WTC11 (cell line): ENCODE measurements around the gene USH2A. TPM values are rescaled to one million over a fixed set of nuclear protein-coding genes. Genes with fewer than 3 reads are reported as not detected.

Experiments
- ATAC-seq: fragments of 200-7000 bp; cut with Tn5 transposase; 2 replicates; pipeline ENCODE4 v1.10.0; 2021; ENCODE audit warnings: mild to moderate bottlenecking, moderate library complexity
- CTCF ChIA-PET: fragments of 300-600 bp; sonication (Branson Sonifier 250); formaldehyde crosslinking; loops from one replicate; lab custom pipeline; 2021; ENCODE audit warnings: antibody characterized with exemption; lab: Charles Lee
- POLR2A ChIA-PET: fragments of 350-600 bp; sonication (Branson Sonifier 250); formaldehyde crosslinking; loops from one replicate; lab custom pipeline; 2021; ENCODE audit warnings: antibody characterized with exemption; lab: Charles Lee
- DNase-seq: peaks from one replicate; pipeline ENCODE4 v3.0.0; 2021; ENCODE audit warnings: low spot score
- H3K27ac Mint-ChIP-seq: 2 replicates; pipeline ENCODE4 v1.8.0; 2021; ENCODE audit warnings: mixed read lengths
- H3K27me3 Mint-ChIP-seq: 2 replicates; pipeline ENCODE4 v1.8.0; 2021; ENCODE audit warnings: low read depth, mild to moderate bottlenecking, moderate library complexity, mixed read lengths
- H3K36me3 Mint-ChIP-seq: 2 replicates; pipeline ENCODE4 v1.8.0; 2021; ENCODE audit warnings: mixed read lengths
- H3K4me1 Mint-ChIP-seq: 2 replicates; pipeline ENCODE4 v1.8.0; 2022; ENCODE audit warnings: mixed read lengths
- H3K4me3 Mint-ChIP-seq: 2 replicates; pipeline ENCODE4 v1.8.0; 2021; ENCODE audit warnings: mild to moderate bottlenecking, moderate library complexity, mixed read lengths
- H3K9me3 Mint-ChIP-seq: 2 replicates; pipeline ENCODE4 v1.8.0; 2021; ENCODE audit warnings: mixed read lengths
- ATF6 ChIP-seq: sonication (generic); formaldehyde crosslinking; IDR thresholded peaks from 2 replicates; pipeline ENCODE4 v1.8.1; 2023; ENCODE audit warnings: mild to moderate bottlenecking, missing genetic modification reagents
- CBFB ChIP-seq: sonication (generic); formaldehyde crosslinking; IDR thresholded peaks from 2 replicates; pipeline ENCODE4 v1.8.1; 2022; ENCODE audit warnings: mild to moderate bottlenecking, low read depth, missing genetic modification reagents
- E2F5 ChIP-seq: sonication (generic); formaldehyde crosslinking; IDR thresholded peaks from 2 replicates; pipeline ENCODE4 v1.8.1; 2022; ENCODE audit warnings: mild to moderate bottlenecking, moderate library complexity, missing genetic modification reagents
- EMX1 ChIP-seq: fragments of 250-450 bp; sonication (Bioruptor Pico); IDR thresholded peaks from 2 replicates; pipeline ENCODE4 v1.8.0; 2021; ENCODE audit warnings: mild to moderate bottlenecking
- ERG ChIP-seq: fragments of 250-450 bp; sonication (Bioruptor Pico); IDR thresholded peaks from 2 replicates; pipeline ENCODE4 v1.8.0; 2021; ENCODE audit warnings: mild to moderate bottlenecking
- FOXK1 ChIP-seq: sonication (generic); formaldehyde crosslinking; IDR thresholded peaks from 2 replicates; pipeline ENCODE4 v1.8.0; 2022; ENCODE audit warnings: mild to moderate bottlenecking, moderate library complexity, missing genetic modification reagents
- IRF2 ChIP-seq: sonication (generic); formaldehyde crosslinking; IDR thresholded peaks from 2 replicates; pipeline ENCODE4 v1.8.0; 2022; ENCODE audit warnings: low read depth, missing genetic modification reagents, borderline replicate concordance
- MXD4 ChIP-seq: fragments of 250-450 bp; sonication (Bioruptor Pico); IDR thresholded peaks from 2 replicates; pipeline ENCODE4 v1.8.0; 2021; ENCODE audit warnings: mild to moderate bottlenecking, moderate library complexity, borderline replicate concordance
- NR3C1 ChIP-seq: sonication (generic); formaldehyde crosslinking; conservative IDR thresholded peaks from 2 replicates; pipeline ENCODE4 v1.8.1; 2023; ENCODE audit warnings: low read depth, mild to moderate bottlenecking, missing genetic modification reagents
- OVOL2 ChIP-seq: fragments of 250-450 bp; sonication (Bioruptor Pico); IDR thresholded peaks from 2 replicates; pipeline ENCODE4 v1.9.0; 2021; ENCODE audit warnings: mild to moderate bottlenecking, borderline replicate concordance
- PRRX2 ChIP-seq: fragments of 250-450 bp; sonication (Bioruptor Pico); IDR thresholded peaks from 2 replicates; pipeline ENCODE4 v1.8.0; 2021; ENCODE audit warnings: mild to moderate bottlenecking
- SMAD3 ChIP-seq: sonication (generic); formaldehyde crosslinking; IDR thresholded peaks from 2 replicates; pipeline ENCODE4 v1.8.0; 2022; ENCODE audit warnings: missing genetic modification reagents, mild to moderate bottlenecking, borderline replicate concordance
- SOX15 ChIP-seq: fragments of 250-450 bp; sonication (Bioruptor Pico); IDR thresholded peaks from 2 replicates; pipeline ENCODE4 v1.9.0; 2021; ENCODE audit warnings: mild to moderate bottlenecking
- SP1 ChIP-seq: sonication (generic); formaldehyde crosslinking; conservative IDR thresholded peaks from 2 replicates; pipeline ENCODE4 v1.8.1; 2022; ENCODE audit warnings: missing genetic modification reagents
- TEAD1 ChIP-seq: sonication (generic); formaldehyde crosslinking; IDR thresholded peaks from 2 replicates; pipeline ENCODE4 v1.8.0; 2022; ENCODE audit warnings: mild to moderate bottlenecking, missing genetic modification reagents
- TP53 ChIP-seq: sonication (generic); formaldehyde crosslinking; IDR thresholded peaks from 2 replicates; pipeline ENCODE4 v1.8.1; 2023; ENCODE audit warnings: mild to moderate bottlenecking, missing genetic modification reagents
- ZNF121 ChIP-seq: sonication (generic); formaldehyde crosslinking; IDR thresholded peaks from 2 replicates; pipeline ENCODE4 v1.8.0; 2023; ENCODE audit warnings: missing genetic modification reagents
- ZNF232 ChIP-seq: sonication (generic); formaldehyde crosslinking; IDR thresholded peaks from 2 replicates; pipeline ENCODE4 v1.8.0; 2022; ENCODE audit warnings: mild to moderate bottlenecking, missing genetic modification reagents
- ZNF317 ChIP-seq: sonication (generic); formaldehyde crosslinking; IDR thresholded peaks from 2 replicates; pipeline ENCODE4 v1.8.1; 2023; ENCODE audit warnings: low read depth, mild to moderate bottlenecking, moderate library complexity, missing genetic modification reagents, borderline replicate concordance
- ZNF671 ChIP-seq: fragments of 250-450 bp; sonication (Bioruptor Pico); IDR thresholded peaks from 2 replicates; pipeline ENCODE4 v1.8.0; 2021; ENCODE audit warnings: mild to moderate bottlenecking
- total RNA-seq: library from RNA; stranded (reverse); gene quantifications from 3 replicates; pipeline ENCODE4 v1.2.3, GENCODE V29; 2021
- TF ChIP-seq, protein P1 (sequence below): sonication (generic); formaldehyde crosslinking; IDR thresholded peaks from 2 replicates; pipeline ENCODE4 v1.8.1; 2023; ENCODE audit warnings: mild to moderate bottlenecking, missing genetic modification reagents, moderate library complexity
- TF ChIP-seq, protein P2 (sequence below): fragments of 250-450 bp; sonication (Bioruptor Pico); IDR thresholded peaks from 2 replicates; pipeline ENCODE4 v2.1.2; 2022; ENCODE audit warnings: mild to moderate bottlenecking, moderate library complexity
- TF ChIP-seq, protein P3 (sequence below): sonication (generic); formaldehyde crosslinking; IDR thresholded peaks from 2 replicates; pipeline ENCODE4 v1.8.0; 2023; ENCODE audit warnings: missing genetic modification reagents
- TF ChIP-seq, protein P4 (sequence below): sonication (generic); formaldehyde crosslinking; IDR thresholded peaks from 2 replicates; pipeline ENCODE4 v1.8.1; 2022; ENCODE audit warnings: low read depth, mild to moderate bottlenecking, moderate library complexity, missing genetic modification reagents, borderline replicate concordance

Gene USH2A
- total RNA-seq, 1 experiment from 2014 or later: 0.37 TPM

GRCh38 chr1:215891266-215892057 lies 531.8 kb downstream of the USH2A start:
- TF ChIP-seq FOXK1 (CRISPR knock-in tag) (no peak), ZNF671 (no peak), PRRX2 (no peak), IRF2 (CRISPR knock-in tag) (no peak), SP1 (no peak), TEAD1 (CRISPR knock-in tag) (no peak), ATF6 (CRISPR knock-in tag) (no peak), ZNF121 (CRISPR knock-in tag) (no peak), NR3C1 (CRISPR knock-in tag) (no peak), ZNF232 (CRISPR knock-in tag) (no peak), SOX15 (no peak)
- TF ChIP-seq, protein P1, sequence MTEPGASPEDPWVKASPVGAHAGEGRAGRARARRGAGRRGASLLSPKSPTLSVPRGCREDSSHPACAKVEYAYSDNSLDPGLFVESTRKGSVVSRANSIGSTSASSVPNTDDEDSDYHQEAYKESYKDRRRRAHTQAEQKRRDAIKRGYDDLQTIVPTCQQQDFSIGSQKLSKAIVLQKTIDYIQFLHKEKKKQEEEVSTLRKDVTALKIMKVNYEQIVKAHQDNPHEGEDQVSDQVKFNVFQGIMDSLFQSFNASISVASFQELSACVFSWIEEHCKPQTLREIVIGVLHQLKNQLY (CRISPR knock-in tag): no peak
- TF ChIP-seq, protein P2, sequence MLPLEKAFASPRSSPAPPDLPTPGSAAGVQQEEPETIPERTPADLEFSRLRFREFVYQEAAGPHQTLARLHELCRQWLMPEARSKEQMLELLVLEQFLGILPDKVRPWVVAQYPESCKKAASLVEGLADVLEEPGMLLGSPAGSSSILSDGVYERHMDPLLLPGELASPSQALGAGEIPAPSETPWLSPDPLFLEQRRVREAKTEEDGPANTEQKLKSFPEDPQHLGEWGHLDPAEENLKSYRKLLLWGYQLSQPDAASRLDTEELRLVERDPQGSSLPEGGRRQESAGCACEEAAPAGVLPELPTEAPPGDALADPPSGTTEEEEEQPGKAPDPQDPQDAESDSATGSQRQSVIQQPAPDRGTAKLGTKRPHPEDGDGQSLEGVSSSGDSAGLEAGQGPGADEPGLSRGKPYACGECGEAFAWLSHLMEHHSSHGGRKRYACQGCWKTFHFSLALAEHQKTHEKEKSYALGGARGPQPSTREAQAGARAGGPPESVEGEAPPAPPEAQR: no peak
- TF ChIP-seq, protein P3, sequence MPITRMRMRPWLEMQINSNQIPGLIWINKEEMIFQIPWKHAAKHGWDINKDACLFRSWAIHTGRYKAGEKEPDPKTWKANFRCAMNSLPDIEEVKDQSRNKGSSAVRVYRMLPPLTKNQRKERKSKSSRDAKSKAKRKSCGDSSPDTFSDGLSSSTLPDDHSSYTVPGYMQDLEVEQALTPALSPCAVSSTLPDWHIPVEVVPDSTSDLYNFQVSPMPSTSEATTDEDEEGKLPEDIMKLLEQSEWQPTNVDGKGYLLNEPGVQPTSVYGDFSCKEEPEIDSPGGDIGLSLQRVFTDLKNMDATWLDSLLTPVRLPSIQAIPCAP: no peak

GRCh38 chr1:215890438-215890837 lies 532.8 kb downstream of the USH2A start:
- H3K4me3 Mint-ChIP-seq: no peak overlapping the region
- no peak for TF ChIP-seq ERG (CRISPR knock-in tag)
- TF ChIP-seq, all 79 proteins: peak for 0
- Mint-ChIP-seq H3K9me3 (no peaks in the 10 kb centered on the region), H3K4me1 (peaks cover 3% of the 10 kb centered on the region), H3K27me3 (no peaks in the 10 kb centered on the region), H3K36me3 (no peaks in the 10 kb centered on the region), H3K27ac (no peak overlapping the region)
- ATAC-seq: no peak
- CTCF ChIA-PET: interaction anchor here (1.3 kb wide), 1 partner anchor 331 kb away, joined by 4 read pairs; no protein-coding TSS in a partner anchor
- DNase-seq: no peak
- POLR2A ChIA-PET: no interaction called here

More at GRCh38 chr1:215891266-215892057, 531.8 kb downstream of the USH2A start:
- no peak for DNase-seq
- Mint-ChIP-seq H3K9me3 (no peaks in the 10 kb centered on the region), H3K36me3 (no peaks in the 10 kb centered on the region), H3K27me3 (no peaks in the 10 kb centered on the region), H3K4me1 (peaks cover 3% of the 10 kb centered on the region), H3K4me3 (no peak overlapping the region), H3K27ac (no peak overlapping the region)
- POLR2A ChIA-PET: no interaction called here
- no peak for ATAC-seq
- CTCF ChIA-PET: interaction anchor here (1.0 to 1.3 kb wide), 2 partner anchors 181 to 330 kb away, joined by 3 to 4 read pairs; no protein-coding TSS in a partner anchor

- Mint-ChIP-seq H3K27me3 (no peaks in the 10 kb centered on the region), H3K4me1 (peaks cover 3% of the 10 kb centered on the region), H3K4me3 (no peak overlapping the region), H3K27ac (no peak overlapping the region), H3K36me3 (no peaks in the 10 kb centered on the region), H3K9me3 (no peaks in the 10 kb centered on the region)
- DNase-seq (no peak), ATAC-seq (no peak)
- CTCF ChIA-PET: no interaction called here
- POLR2A ChIA-PET: no interaction called here
- TF ChIP-seq ZNF317: no peak
- no peak for TF ChIP-seq TP53
- no peak for TF ChIP-seq EMX1
- TF ChIP-seq OVOL2 (CRISPR knock-in tag): no peak
- TF ChIP-seq, protein P4, sequence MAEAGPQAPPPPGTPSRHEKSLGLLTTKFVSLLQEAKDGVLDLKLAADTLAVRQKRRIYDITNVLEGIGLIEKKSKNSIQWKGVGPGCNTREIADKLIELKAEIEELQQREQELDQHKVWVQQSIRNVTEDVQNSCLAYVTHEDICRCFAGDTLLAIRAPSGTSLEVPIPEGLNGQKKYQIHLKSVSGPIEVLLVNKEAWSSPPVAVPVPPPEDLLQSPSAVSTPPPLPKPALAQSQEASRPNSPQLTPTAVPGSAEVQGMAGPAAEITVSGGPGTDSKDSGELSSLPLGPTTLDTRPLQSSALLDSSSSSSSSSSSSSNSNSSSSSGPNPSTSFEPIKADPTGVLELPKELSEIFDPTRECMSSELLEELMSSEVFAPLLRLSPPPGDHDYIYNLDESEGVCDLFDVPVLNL: no peak
- no peak for TF ChIP-seq E2F5 (CRISPR knock-in tag)
- TF ChIP-seq SOX15: no peak
- TF ChIP-seq SMAD3 (CRISPR knock-in tag): no peak
- no peak for TF ChIP-seq CBFB (CRISPR knock-in tag)
- TF ChIP-seq, protein P3: no peak
- TF ChIP-seq MXD4 (CRISPR knock-in tag): no peak
Observed at GRCh38 chr1:215889871-215890270, 533.4 kb downstream of the USH2A start.
